ENCODE results near the gene WDFY4.
"Not testable (repeated sequence)": the region's sequence is repeated elsewhere in the genome, so short reads cannot be mapped to it uniquely, and the experiment has no call there.

Gene WDFY4

DNA sequence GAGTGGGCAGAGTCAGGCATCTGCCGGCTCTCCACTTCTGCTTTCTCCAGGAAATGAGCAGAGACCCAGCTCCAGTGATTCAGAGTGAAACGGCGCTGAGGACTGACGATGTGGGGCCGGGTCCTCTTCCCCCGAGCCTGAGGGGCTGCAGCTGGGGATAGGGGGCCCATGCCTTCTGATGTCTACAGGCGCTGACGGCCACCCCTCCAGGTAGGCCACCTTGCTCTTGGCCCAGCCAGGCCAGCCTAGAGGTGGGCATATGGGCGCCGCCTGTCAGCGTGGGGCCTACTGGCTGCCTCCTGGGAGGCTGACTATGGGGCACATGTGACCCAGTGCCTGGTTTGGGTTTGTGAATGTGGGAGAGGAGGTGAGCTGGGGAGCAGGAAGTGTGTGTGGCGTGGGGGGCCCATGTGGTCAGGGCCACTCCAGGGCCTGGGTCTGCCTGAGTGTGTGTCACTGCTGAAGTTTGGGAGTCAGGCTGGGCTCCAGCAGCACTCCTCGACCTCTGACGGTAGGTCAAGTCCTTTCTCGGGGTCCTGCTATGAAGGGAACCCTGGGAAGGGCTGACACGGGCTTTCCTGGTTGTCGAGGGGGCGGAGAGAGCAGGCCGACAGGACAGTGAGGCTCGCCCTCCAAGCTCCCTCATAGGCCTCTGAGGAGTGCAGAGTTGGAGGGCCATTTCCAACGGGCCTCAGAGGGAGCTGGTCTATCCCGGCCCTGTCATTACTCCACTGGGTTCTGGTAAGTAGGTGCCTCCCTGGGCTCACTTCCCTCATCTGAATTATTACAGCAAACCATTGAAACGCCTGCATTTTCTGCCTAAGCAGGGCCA is at the start of gene WDFY4:
WDFY4 (plus strand) TSS at position 82 of the 832 bp plus-strand sequence. CDS start 24,860 bp downstream, outside the sequence.
- DNase-seq = no peak

DNA sequence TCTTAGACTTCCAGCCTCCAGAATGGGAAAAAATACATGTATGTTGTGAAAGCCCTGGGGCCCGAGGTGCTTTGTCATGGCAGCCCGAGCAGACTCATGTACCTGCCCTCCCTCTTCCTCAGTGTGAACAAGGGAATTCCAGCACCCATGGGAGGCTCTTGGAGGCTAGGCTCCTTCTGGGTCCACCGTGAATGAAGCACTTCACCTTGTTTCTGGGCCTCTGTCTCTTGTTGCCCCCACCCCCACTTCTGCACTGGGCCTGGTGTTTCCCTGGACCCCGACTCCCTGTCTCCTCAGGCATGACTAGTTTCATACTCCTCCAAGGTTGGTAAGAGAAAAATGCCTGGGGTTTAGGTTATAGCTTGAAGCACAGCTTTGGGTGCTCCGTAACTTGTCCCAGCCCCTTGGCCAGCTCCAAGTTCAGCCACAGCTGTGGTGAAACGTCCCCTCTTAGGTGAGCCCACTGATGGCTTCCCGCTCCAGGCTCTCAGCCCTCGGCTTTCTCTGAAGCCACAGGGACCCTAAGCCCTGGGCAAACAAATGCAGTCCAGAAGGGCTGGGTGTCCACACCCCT is 49.6 kb upstream of the WDFY4 start:
- DNase-seq = no peak

GRCh38 chr10:48636231-48636630 is 48.4 kb upstream of the WDFY4 start:
- DNase-seq = no peak

- no peak for DNase-seq
These were observed 47.8 kb upstream of the WDFY4 start for GRCh38 chr10:48636901-48637300.

DNA sequence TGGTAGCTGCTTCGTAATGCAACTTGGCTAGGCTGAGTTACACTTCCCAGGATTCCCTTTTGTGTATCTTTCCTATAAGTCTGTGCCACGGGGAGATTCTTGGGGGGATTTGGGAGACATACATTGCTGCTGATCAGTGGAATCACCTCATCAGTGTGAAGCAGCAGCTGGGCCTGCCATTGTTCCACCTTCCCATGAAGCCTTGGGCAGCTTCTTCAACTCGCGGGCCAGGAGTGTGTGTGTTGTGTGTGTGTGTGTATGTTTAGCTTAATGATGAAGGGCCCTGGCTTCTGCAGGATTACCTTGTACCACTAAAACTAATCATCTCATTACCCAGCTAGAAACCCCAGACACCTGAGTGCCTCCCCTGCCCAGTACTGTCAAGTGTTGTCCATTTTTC is 46.5 kb upstream of the WDFY4 start:
- DNase-seq = no peak

DNA sequence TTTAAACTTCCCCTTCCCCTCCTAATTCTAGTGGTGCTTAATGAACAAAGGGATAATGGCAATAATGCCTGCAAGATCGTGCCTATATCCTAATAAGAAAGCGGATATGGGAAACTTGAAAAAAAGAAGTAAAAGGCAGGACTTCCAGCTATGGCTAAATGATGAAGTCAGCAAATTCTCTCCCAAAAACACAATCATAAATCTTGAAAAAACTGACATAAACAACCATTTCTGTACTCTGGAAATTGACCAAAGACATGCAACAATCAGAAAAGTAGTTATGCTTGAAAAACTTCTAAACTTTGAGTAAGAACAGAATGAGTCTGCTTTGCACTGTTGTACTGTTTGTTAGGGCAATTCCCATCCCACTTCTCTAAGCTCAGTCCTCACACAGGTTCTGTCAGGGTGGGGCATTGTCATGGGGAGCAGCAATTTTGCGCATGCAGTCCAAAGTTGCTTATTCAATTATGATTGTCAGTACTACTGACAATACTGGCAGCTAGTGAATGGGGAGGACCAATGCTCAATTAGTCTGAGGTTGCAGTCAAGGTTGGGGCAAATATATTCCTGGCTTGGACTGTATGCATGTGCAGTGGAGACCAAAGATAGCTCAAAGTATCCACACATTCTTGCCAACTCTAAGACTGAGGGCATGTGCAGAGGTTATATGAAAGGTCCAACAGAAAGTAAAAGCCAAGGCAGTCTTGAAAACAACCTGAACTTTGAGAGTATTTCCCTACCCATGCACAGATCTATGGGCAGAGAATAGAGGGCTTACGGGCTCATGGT is 45.7 kb upstream of the WDFY4 start:
- no peak for DNase-seq

DNA sequence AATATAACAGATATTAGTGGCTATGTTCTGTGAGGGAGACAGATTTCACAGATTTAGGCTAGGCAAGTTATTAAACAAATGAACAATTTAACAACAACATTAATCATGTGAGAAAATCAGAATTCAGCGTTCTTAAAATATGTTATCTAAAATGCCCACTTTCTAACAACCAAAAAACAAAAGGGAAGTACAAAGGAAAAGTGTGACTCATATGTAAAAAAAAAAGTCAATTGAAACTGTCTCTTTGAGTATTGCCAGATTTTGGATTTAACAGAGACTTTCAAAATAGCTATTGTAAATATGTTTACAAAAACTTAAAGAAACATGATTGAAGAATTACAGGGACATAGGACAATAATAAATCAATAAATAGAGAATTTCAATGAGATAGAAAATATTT is 45.0 kb upstream of the WDFY4 start:
- DNase-seq = no peak

DNA sequence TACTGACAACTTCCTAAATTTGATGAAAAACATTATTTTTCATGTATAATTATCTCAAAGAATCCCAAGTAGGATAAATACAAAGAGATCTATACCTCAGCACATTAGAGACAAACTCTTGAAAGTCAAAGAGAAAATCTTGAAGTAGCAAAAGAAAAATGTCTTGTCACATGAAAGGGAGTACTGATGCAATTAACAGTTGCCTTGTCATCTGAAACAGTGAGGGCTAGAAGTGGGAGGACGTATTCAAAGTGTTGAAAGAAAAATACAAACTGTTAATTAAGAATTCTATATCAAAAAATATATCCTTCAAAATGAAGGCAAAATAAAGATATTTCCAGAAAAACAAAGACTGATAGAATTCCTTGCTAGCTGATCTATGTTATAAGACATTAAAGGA is 44.3 kb upstream of the WDFY4 start:
- DNase-seq = no peak

DNA sequence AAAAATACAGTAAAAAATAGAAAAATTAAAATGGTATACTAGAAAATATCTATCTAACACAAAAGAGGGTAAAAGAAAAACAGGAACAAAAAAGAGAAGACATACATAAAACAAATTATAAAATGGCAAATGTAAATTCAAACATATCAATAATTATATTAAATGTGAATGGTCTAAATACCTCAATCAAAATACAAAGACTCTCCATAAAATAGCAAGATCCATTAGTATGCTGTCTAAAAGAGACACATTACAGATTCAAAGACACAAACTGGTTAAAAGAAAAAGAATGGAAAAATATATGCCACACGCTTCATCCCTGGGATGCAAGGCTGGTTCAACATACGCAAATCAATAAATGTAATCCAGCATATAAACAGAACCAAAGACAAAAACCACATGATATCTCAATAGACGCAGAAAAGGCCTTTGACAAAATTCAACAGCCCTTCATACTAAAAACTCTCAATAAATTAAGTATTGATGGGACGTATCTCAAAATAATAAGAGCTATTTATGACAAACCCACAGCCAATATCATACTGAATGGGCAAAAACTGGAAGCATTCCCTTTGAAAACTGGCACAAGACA is 43.5 kb upstream of the WDFY4 start:
- DNase-seq = not testable (repeated sequence)

DNA sequence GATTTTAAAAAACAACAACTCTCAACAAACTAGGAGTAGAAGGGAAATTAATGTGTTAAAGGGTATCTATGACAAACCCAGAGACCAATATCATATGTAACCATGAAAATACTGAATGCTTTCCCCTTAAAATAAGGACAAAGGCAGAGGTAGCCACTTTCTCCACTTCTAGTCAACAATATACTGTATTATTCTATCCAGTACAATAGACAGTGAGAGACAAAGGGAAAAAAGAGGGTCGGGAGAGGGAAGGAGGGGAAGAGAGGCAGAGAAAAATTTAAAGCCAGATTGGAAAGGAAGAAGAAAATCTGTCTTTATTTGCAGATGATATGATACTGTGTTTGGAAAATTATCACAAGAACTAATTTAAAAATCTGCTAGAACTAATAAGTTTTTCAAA is 39.1 kb upstream of the WDFY4 start:
- DNase-seq = no peak

- not testable (repeated sequence) for DNase-seq
These were observed 37.6 kb upstream of the WDFY4 start for GRCh38 chr10:48647073-48647472.

DNA sequence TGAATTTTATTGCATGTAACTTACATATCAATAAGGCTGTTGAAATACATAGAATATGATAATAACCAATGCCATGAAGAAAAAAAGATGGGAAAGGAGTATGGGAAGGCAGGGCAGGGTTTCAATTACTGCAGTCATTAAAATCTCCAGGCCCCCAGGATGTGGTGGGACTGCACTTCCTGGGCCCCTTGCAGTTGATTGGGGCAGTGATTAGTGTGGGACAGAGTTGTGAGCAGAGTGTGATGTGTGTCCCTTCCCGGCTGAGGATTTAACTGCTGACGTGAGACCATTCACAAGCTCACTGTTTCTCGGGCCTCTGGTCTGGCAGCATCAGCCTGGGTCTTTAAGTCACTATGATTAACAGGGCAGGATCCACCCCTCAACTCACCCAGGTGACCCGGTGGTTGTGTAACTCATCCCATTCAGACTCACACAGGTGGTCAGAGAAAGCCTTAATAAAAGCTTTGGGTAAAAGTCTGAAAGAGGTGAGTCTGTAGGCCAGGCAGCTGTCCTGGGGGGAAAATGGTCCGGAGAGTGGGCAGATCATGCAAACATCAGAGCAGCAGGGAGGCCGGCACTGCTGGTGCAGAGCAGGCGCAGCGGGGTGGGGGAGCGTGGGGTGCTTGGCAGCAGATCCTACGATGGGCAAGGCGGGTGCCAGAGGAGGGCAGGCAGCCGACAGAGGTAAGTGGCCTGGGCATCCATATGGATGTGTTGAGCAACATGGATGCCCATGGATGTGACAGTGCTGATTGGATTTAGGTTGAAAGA is 36.3 kb upstream of the WDFY4 start:
- DNase-seq = no peak

DNA sequence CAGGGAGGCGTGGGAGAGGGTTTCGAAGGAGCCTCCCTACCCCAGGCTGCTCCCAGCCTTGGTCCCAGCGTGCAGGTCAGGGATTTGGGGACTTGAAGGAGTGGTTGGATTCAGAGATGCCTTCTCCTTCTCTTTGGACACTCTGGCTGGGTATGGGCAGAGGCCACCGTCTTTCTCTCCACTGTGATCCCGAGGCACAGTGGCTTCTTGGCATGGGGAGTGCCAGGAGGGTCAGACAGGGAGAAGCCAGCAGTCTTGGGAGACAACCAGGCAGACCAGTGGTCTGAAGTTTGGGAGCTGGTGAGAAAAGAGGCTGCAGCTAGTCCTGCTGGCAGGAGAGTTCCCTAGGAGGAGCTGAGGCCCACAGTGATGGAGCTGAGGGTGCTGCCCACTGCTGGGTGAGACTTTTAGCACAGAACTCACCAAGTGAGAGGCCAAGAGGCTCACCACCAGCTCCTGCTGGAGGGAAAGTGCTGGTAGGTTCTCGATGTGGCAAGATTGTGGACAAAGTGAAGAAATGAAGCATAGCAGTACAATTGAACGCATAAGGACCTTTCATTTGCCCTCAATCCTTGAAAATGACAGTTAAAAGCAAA is 35.2 kb upstream of the WDFY4 start:
- DNase-seq = no peak

GRCh38 chr10:48651293-48651692 is 33.4 kb upstream of the WDFY4 start:
- no peak for DNase-seq

GRCh38 chr10:48651839-48652238 is 32.8 kb upstream of the WDFY4 start:
- no peak for DNase-seq

GRCh38 chr10:48652344-48652743 is 32.3 kb upstream of the WDFY4 start:
- DNase-seq = no peak

DNA sequence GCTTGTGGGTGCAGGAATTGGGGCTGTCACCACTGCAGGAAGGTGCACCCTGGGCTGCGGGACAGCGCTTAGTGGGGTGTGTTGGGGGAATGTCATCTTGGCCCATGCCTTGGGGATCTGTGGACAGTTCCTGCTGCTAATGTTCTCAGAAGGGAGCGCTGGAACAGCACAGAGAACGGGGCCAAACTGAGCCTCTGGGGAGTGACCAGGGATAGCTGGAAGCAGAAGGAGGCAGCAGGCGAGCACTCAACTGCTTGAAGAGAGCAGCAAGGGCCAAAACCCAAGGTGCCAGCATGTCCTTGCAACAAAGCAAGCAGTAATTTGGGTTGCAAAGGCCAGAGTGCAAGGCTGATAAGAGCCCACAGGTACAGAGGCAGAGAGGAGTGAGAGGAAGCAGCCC is 31.3 kb upstream of the WDFY4 start:
- DNase-seq = no peak

- DNase-seq = no peak
These were observed 30.6 kb upstream of the WDFY4 start for GRCh38 chr10:48653944-48654698.

DNA sequence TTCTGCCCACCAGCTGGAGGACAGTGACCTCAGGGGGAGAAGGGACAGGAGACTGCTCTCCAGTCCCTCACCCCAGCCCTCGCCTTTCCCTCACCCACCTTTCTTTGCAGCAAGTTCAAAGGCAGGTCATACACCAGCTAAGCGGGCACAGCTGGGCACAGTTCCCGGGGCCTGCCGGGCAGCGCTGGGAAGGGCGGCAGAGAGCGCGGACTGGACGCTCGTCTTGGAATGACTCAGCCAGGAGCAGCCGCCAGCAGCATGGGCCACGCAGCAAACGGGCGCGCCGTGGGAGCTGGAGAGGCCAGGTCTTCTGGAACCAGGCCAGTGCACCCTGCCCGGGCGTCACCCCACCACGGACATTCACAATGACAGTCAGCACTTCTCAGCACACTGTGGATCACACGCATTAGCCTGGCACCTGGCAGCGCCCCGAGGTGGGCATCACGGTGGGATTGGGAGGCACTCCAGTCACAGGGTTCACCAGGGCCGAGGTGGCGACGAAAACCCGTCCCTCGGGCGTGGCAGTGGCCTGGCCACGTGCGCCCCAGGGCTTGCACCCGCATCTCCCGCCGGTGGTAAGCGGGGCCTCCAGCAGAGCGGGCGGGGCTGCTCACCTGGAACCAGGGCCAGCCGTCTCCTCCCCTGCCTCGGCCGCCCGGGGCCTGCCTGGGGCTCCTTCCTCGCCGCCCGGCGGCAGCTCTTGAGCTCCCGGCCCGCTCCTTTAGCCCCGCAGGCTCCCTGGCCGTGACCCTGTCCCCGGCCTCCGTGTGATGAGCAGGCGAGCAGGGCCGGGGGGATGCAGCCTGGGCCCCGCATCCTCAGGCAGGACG is 29.0 kb upstream of the WDFY4 start:
- peak; percentile 27 for DNase-seq

- peak; percentile 87 for DNase-seq
These were observed 28.3 kb upstream of the WDFY4 start for GRCh38 chr10:48656241-48656913.

Measured in fibroblast of skin of right biceps (primary cell).